Heart left ventricle (tissue), 16 donors: Measurements from ENCODE around the gene KCND3. TPM values are rescaled to one million over a fixed set of nuclear protein-coding genes. Genes with fewer than 3 reads are reported as not detected.
A peak's percentile ranks its signal among the peaks of the same experiment; 100 is the strongest.

Experiments
- ATAC-seq, 4 donors: fragments of 200-7000 bp; cut with Tn5 transposase; one replicate each; pipeline ENCODE4 v1.9.1; 2020 to 2022; ENCODE audit warnings: moderate library complexity in 4 of 4, mild to moderate bottlenecking in 3 of 4, moderate number of reproducible peaks in 1 of 4
- DNase-seq, 5 donors: peaks; one replicate each; pipeline ENCODE4 v3.0.0-alpha.2; 2020
- H3K27ac ChIP-seq, 12 donors: fragments of 200-600 bp; sonication (generic) in 4 of 12; one replicate each; pipeline versions ENCODE4 v1.5.0 to v1.8.0; 2016 to 2022; ENCODE audit warnings: mild to moderate bottlenecking in 2 of 12
- H3K27me3 ChIP-seq, 9 donors: fragments of 200-600 bp; sonication (generic) in 2 of 9; one replicate each; pipeline versions ENCODE4 v1.5.1 to v1.8.0; 2016 to 2022; ENCODE audit warnings: mild to moderate bottlenecking in 3 of 9
- H3K36me3 ChIP-seq, 9 donors: fragments of 200-600 bp; sonication (generic) in 2 of 9; one replicate each; pipeline versions ENCODE4 v1.5.0 to v1.8.0; 2018 to 2022; ENCODE audit warnings: mild to moderate bottlenecking in 2 of 9
- H3K4me1 ChIP-seq, 12 donors: fragments of 200-600 bp; sonication (generic) in 4 of 12; one replicate each; pipeline versions ENCODE4 v1.5.0 to v1.8.0; 2016 to 2022; ENCODE audit warnings: mild to moderate bottlenecking in 3 of 12
- H3K4me3 ChIP-seq, 12 donors: fragments of 200-600 bp; sonication (generic) in 4 of 12; one replicate each; pipeline versions ENCODE4 v1.5.0 to v1.8.0; 2017 to 2022; ENCODE audit warnings: mild to moderate bottlenecking in 9 of 12, moderate library complexity in 4 of 12
- H3K9me3 ChIP-seq, 12 donors: fragments of 200-600 bp; sonication (generic) in 4 of 12; one replicate each; pipeline versions ENCODE4 v1.5.0 to v1.8.0; 2016 to 2022; ENCODE audit warnings: mild to moderate bottlenecking in 1 of 12
- CTCF ChIP-seq, 12 donors: fragments of 200-600 bp; sonication (generic) in 4 of 12; IDR thresholded peaks; one replicate each; pipeline versions ENCODE4 v1.5.0 to v1.8.0; 2018 to 2022; ENCODE audit warnings: antibody characterized with exemption in 12 of 12, mild to moderate bottlenecking in 5 of 12
- POLR2A ChIP-seq, 2 donors: fragments of 450-650 bp; IDR thresholded peaks; one replicate each; pipeline ENCODE4 v1.6.1; 2017; ENCODE audit warnings: antibody characterized with exemption in 2 of 2, mild to moderate bottlenecking in 2 of 2, moderate library complexity in 2 of 2
- WGBS, 4 donors: extraction: QIAGEN DNeasy Blood & Tissue Kit in 2 of 4; methylation state at CpG; one replicate each; pipeline versions ENCODE4 v1.1.5 to v1.1.7; 2013 to 2018; 5-methylcytosine and 5-hydroxymethylcytosine counted together
- intact Hi-C, 10 donors: fragments of 100-400 bp; cut with DNase I; formaldehyde crosslinking; loops; one replicate each; pipeline versions ENCODE4 v1.11.1 to v1.14.2; 2022
- polyA plus RNA-seq, 2 donors: library from polyadenylated mRNA; stranded (reverse); fragments of 200-250 nt; gene quantifications; one replicate each; pipeline ENCODE4 v1.2.3, GENCODE V29; 2013
- total RNA-seq, 9 donors: library from RNA; depleted of rRNA in 2 of 9; stranded (reverse); fragments of >200 nt in 2 of 9; fragmentation: NEBNext Ultra II Directional in 3 of 9; extraction: Animal tissue kit (Norgen Biotek cat#: 25700) in 3 of 9; gene quantifications; one replicate each; pipeline versions ENCODE4 v1.1.0 to v1.2.4, GENCODE V29; 2016 to 2023
- donor health status: ischemic (EF 13 %, LVEDD 7.1; RV severe dilation, severe dysfunction).
- donor health status: healthy with polysubstance abuse.
- donor health status: DM: no; HTN: yes; CAD: no.
- donor health status: DM: no; HTN: no; CAD: no.
- donor health status: ischemic (EF 25% LVEDD 6.9; RV normal size, moderate dysfunction).
- donor health status: ischemic (EF 25% LVEDD 5.7; RV mildly dilated, moderate dysfunction).
- donor health status: healthy.
- donor health status: DM: yes; HTN: yes; CAD: no.
- donor health status: ischemic (EF 35%, LVEDD 5.7; RV mildly dilated, moderate dysfunction).
- donor health status: nonischemic (EF 11% LVEDD 7.7; RV severe dilation, severe dysfunction).
- donor health status: DM: yes; HTN: yes; CAD: no.
- donor health status: PGD.
- donor health status: ischemic (EF 29% LVEDD 5.4; RV normal size, mild dysfunction).
- donor health status: nonischemic (EF 23%, LVEDD 6.1; RV moderate dilation, normal function).

KCND3 gene
- total and polyA plus RNA-seq, 11 donors, result 7.2 to 23.0 (median 15.3) TPM

GRCh38 chr1:111987502-111987901 is 2.0 kb downstream of the KCND3 start:
- intact Hi-C loops, result loop anchor here in 2 of 10 donors (5.0 to 10.0 kb wide), 2 partner anchors 103 to 140 kb away; no protein-coding TSS in a partner anchor
- WGBS, 4 donors, result 37 to 63% (median 48%) methylated on average over 4 of the region's 4 CpGs
- H3K9me3 ChIP-seq, result no peaks in the 10 kb centered on the region
- ATAC-seq, result peak; percentile 43 to 77 (median 50)
- peaks cover 0 to 49% (median 3%) of the 10 kb centered on the region in 9 donors for H3K27me3 ChIP-seq
- peaks cover 0 to 65% (median 25%) of the 10 kb centered on the region in 12 donors for H3K4me1 ChIP-seq
- TF ChIP-seq POLR2A (IDR thresholded peaks at IDR 0.05) (peak in 1 of 2 donors; percentile 24), CTCF (IDR thresholded peaks at IDR 0.05) (no peak)
- H3K27ac ChIP-seq, result peak overlapping the region in 11 of 12 donors; percentile 46 to 91 (median 82)
- H3K36me3 ChIP-seq, result peaks cover 0 to under 1% (median 0%) of the 10 kb centered on the region in 9 donors
- DNase-seq, result peak; percentile 60 to 80 (median 69)
- peak overlapping the region in 4 of 12 donors; percentile 3 to 82 (median 38) for H3K4me3 ChIP-seq

DNA sequence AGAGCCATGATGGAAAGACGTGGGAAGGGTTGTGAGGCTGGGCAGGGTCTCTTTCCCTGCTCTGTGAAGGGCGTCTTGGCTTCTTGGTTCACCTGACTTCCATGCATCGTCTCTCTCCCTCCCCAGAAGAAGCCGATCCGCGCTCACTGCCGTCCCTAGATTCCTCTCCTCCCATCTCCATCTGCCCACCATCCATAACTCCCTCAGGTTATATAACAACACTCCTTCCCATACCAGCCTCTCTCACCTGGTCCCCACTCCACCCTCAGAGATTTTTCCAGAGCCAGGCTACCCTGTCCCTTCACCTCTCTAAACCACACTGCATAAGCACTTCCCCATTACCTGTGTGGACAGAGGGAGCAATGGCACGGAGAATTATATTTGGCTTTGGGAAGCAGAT is 6.0 kb downstream of the KCND3 start:
- no peak for ATAC-seq
- intact Hi-C loops, result loop anchor here in 1 of 10 donors (10.0 kb wide), 1 partner anchor 99 kb away; no protein-coding TSS in a partner anchor
- Histone ChIP-seq H3K27ac (no peak overlapping the region), H3K4me3 (no peak overlapping the region), H3K27me3 (peaks cover 0 to 18% (median 0%) of the 10 kb centered on the region in 9 donors), H3K9me3 (no peaks in the 10 kb centered on the region), H3K4me1 (peaks cover 0 to 51% (median 13%) of the 10 kb centered on the region in 12 donors), H3K36me3 (peaks cover 0 to 16% (median 8%) of the 10 kb centered on the region in 9 donors)
- 83 to 91% (median 86%) methylated on average over 8 of the region's 8 CpGs for WGBS, 4 donors
- TF ChIP-seq CTCF (IDR thresholded peaks at IDR 0.05) (no peak), POLR2A (IDR thresholded peaks at IDR 0.05) (no peak)
- DNase-seq, result no peak

DNA sequence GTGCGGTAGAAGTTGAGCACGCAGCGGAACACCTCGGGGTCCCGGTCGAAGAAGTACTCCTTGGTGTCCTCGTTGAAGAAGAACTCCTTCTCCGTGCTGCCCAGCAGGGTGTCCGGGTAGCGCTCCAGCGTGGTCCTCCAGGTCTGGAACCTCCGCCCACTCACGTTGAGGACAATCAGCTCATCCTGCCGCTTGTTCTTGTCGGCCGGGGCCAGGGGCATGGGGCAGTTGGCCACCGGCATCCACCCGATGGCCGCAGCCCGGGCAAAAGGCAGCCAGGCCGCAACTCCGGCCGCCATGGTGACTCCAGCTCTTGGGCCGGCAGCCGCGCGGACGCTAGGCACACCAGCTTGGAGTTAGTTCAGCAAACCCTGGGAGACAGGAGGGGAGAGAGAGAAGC is 7.0 kb downstream of the KCND3 start:
- peaks cover 0 to 10% (median 0%) of the 10 kb centered on the region in 9 donors for H3K27me3 ChIP-seq
- TF ChIP-seq CTCF (IDR thresholded peaks at IDR 0.05), result no peak
- no peak overlapping the region for H3K27ac ChIP-seq
- H3K4me3 ChIP-seq, result no peak overlapping the region
- 93 to 96% (median 95%) methylated on average over 15 to 28 of the region's 28 CpGs for WGBS, 4 donors
- intact Hi-C loops, result loop anchor here in 1 of 10 donors (10.0 kb wide), 1 partner anchor 98 kb away; no protein-coding TSS in a partner anchor
- ATAC-seq (no peak), DNase-seq (no peak)
- H3K4me1 ChIP-seq, result peaks cover 0 to 61% (median 16%) of the 10 kb centered on the region in 12 donors
- peaks cover 0 to 16% (median 8%) of the 10 kb centered on the region in 9 donors for H3K36me3 ChIP-seq
- no peaks in the 10 kb centered on the region for H3K9me3 ChIP-seq

- 95 to 96% (median 96%) methylated on average over 37 of the region's 37 CpGs for whole genome bisulfite sequencing, 4 donors
- DNase-seq (no peak), ATAC-seq (no peak)
- Histone ChIP-seq H3K27me3 (peaks cover 0 to 6% (median 0%) of the 10 kb centered on the region in 9 donors), H3K36me3 (peaks cover 0 to 16% (median 8%) of the 10 kb centered on the region in 9 donors), H3K9me3 (no peaks in the 10 kb centered on the region), H3K4me3 (no peak overlapping the region), H3K4me1 (peaks cover 0 to 61% (median 15%) of the 10 kb centered on the region in 12 donors), H3K27ac (no peak overlapping the region)
- intact Hi-C loops, result loop anchor here in 1 of 10 donors (10.0 kb wide), 1 partner anchor 97 kb away; no protein-coding TSS in a partner anchor
- TF ChIP-seq CTCF (IDR thresholded peaks at IDR 0.05), result no peak
- no peak for TF ChIP-seq POLR2A (IDR thresholded peaks at IDR 0.05)
Measured at GRCh38 chr1:111981871-111982270, 7.6 kb downstream of the KCND3 start.
